Vagina (tissue), 2 donors: Measurements from ENCODE around the gene MCIDAS. TPM values are rescaled to one million over a fixed set of nuclear protein-coding genes. Genes with fewer than 3 reads are reported as not detected.

Experiments
- DNase-seq, 2 donors: peaks; one replicate each; pipeline ENCODE4 v3.0.0-alpha.2; 2017; ENCODE audit errors: extremely low spot score in 2 of 2
- H3K27ac ChIP-seq: fragments of 200-600 bp; sonication (generic); one replicate; pipeline ENCODE4 v1.5.1; 2019
- H3K27me3 ChIP-seq: fragments of 200-600 bp; sonication (generic); one replicate; pipeline ENCODE4 v1.5.1; 2019
- H3K36me3 ChIP-seq, 2 donors: fragments of 200-600 bp; sonication (generic); one replicate each; pipeline ENCODE4 v1.5.1; 2017 to 2019
- H3K4me1 ChIP-seq: fragments of 200-600 bp; sonication (generic); one replicate; pipeline ENCODE4 v1.5.1; 2019
- H3K4me3 ChIP-seq, 2 donors: fragments of 200-600 bp; sonication (generic); 1 replicate in 1 of 2; 2 replicates in 1 of 2; pipeline ENCODE4 v1.5.1; 2016 to 2019
- H3K9me3 ChIP-seq: fragments of 200-600 bp; sonication (generic); one replicate; pipeline ENCODE4 v1.5.1; 2019
- CTCF ChIP-seq, 3 experiments: fragments of 450-650 bp in 2 of 3; fragments of 200-600 bp in 1 of 3; sonication (generic) in 1 of 3; IDR thresholded peaks; one replicate each; pipeline ENCODE4 v1.5.1; 2017 to 2019; ENCODE audit warnings: antibody characterized with exemption in 3 of 3, mild to moderate bottlenecking in 2 of 3, moderate library complexity in 2 of 3
- POLR2A ChIP-seq, 2 donors: fragments of 450-650 bp; IDR thresholded peaks; one replicate each; pipeline ENCODE4 v1.6.1; 2017; ENCODE audit warnings: antibody characterized with exemption in 2 of 2, mild to moderate bottlenecking in 2 of 2, moderate library complexity in 2 of 2
- POLR2AphosphoS5 ChIP-seq, 2 donors: sonication (generic); formaldehyde crosslinking; IDR thresholded peaks; one replicate each; pipeline ENCODE4 v1.9.0; 2017; ENCODE audit warnings: antibody characterized with exemption in 2 of 2, mild to moderate bottlenecking in 2 of 2, low read depth in 1 of 2; ENCODE audit not compliant: insufficient read depth in 1 of 2
- intact Hi-C: fragments of 100-400 bp; cut with DNase I; formaldehyde crosslinking; loops from one replicate; pipeline ENCODE4 v1.15.1; 2023
- total RNA-seq: library from RNA; depleted of rRNA; stranded (reverse); fragments of >200 nt; gene quantifications from one replicate; pipeline ENCODE4 v1.2.3, GENCODE V29; 2016

MCIDAS gene
- total RNA-seq, 1 donor from 2014 or later = not detected

- Histone ChIP-seq H3K27ac (no peak overlapping the region), H3K36me3 (no peaks in the 10 kb centered on the region), H3K9me3 (no peaks in the 10 kb centered on the region), H3K4me3 (no peak overlapping the region), H3K4me1 (peaks cover 6% of the 10 kb centered on the region), H3K27me3 (no peaks in the 10 kb centered on the region)
- TF ChIP-seq CTCF (IDR thresholded peaks at IDR 0.05) (no peak), POLR2AphosphoS5 (IDR thresholded peaks at IDR 0.05; ENCODE audit: insufficient read depth in 1 of 2, low read depth in 1 of 2) (no peak), POLR2A (IDR thresholded peaks at IDR 0.05) (no peak)
- no peak for DNase-seq
- intact Hi-C loops = no loop called here
Measured at GRCh38 chr5:55180016-55180415, 47.1 kb downstream of the MCIDAS start.

- H3K4me3 ChIP-seq = no peak overlapping the region
- H3K4me1 ChIP-seq = peaks cover 23% of the 10 kb centered on the region
- no peaks in the 10 kb centered on the region for H3K36me3 ChIP-seq
- intact Hi-C loops = no loop called here
- TF ChIP-seq CTCF (IDR thresholded peaks at IDR 0.05) = no peak
- H3K9me3 ChIP-seq = no peaks in the 10 kb centered on the region
- DNase-seq = no peak
- no peaks in the 10 kb centered on the region for H3K27me3 ChIP-seq
- no peak overlapping the region for H3K27ac ChIP-seq
Measured at GRCh38 chr5:55177078-55177477, 50.0 kb downstream of the MCIDAS start.

GRCh38 chr5:55176176-55176818, 50.8 kb downstream of the MCIDAS start:
- peaks cover 25% of the 10 kb centered on the region for H3K4me1 ChIP-seq
- H3K27me3 ChIP-seq = no peaks in the 10 kb centered on the region
- no peak overlapping the region for H3K27ac ChIP-seq
- intact Hi-C loops = no loop called here
- peak overlapping the region; percentile 6 to 20 for H3K4me3 ChIP-seq
- TF ChIP-seq POLR2A (IDR thresholded peaks at IDR 0.05) (no peak), POLR2AphosphoS5 (IDR thresholded peaks at IDR 0.05; ENCODE audit: insufficient read depth in 1 of 2, low read depth in 1 of 2) (no peak), CTCF (IDR thresholded peaks at IDR 0.05) (no peak)
- no peak for DNase-seq
- H3K9me3 ChIP-seq = no peaks in the 10 kb centered on the region
- H3K36me3 ChIP-seq = no peaks in the 10 kb centered on the region

DNA sequence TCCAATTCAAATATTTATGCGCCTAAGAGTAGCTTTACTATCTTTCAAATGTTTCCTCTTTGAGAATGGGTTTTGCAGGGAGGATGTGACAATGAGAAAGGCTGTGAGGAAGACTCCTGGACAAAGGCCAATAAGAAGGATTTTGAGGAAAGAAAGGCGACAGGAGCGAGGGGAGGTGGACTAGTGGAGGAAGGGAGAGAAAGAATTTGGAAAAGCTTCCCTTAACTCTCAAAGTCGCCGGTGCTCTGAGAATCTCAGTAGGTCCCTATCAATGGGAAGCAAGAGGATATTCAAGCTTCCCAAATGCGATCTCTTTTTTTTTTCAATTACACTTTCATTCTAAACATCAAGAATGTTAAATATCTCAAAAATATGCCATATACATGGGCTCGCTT, 51.3 kb downstream of the MCIDAS start:
- peaks cover 25% of the 10 kb centered on the region for H3K4me1 ChIP-seq
- intact Hi-C loops = no loop called here
- no peaks in the 10 kb centered on the region for H3K36me3 ChIP-seq
- DNase-seq = no peak
- no peak overlapping the region for H3K27ac ChIP-seq
- no peaks in the 10 kb centered on the region for H3K27me3 ChIP-seq
- TF ChIP-seq POLR2A (IDR thresholded peaks at IDR 0.05) (no peak), CTCF (IDR thresholded peaks at IDR 0.05) (no peak), POLR2AphosphoS5 (IDR thresholded peaks at IDR 0.05; ENCODE audit: insufficient read depth in 1 of 2, low read depth in 1 of 2) (no peak)
- H3K4me3 ChIP-seq = peak overlapping the region in 1 of 2 donors; percentile 6
- H3K9me3 ChIP-seq = no peaks in the 10 kb centered on the region

DNA sequence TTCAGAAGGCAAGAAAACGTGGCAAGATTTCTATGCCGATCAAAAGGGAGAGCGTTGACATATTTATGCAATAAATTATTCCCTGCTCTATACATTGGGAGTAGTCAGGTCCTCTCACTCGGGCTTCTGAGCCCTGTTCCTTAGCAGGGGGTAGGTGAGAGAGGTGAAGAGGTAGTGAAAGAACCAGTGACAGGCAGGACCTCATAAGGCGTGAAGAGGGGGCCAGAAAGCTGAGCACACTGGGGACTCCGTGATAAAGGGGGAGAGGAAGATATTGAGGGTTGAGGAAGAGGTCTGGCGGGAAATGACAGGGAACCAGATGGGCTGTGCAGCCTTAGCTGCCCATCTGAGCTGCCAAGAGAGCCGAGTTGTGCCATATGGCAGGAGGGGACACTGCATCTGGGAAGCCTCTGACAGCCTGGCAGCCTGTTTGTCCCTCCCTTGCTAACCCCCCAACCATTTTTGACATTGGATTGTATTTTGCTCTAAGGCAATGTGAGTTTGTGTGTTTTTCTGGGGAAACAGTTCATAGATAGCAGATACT, 53.4 kb downstream of the MCIDAS start:
- no peaks in the 10 kb centered on the region for H3K27me3 ChIP-seq
- H3K27ac ChIP-seq = no peak overlapping the region
- peak overlapping the region; percentile 42 to 54 for H3K4me3 ChIP-seq
- TF ChIP-seq POLR2A (IDR thresholded peaks at IDR 0.05) (no peak), CTCF (IDR thresholded peaks at IDR 0.05) (no peak)
- intact Hi-C loops = no loop called here
- no peaks in the 10 kb centered on the region for H3K9me3 ChIP-seq
- no peak for DNase-seq
- H3K4me1 ChIP-seq = peaks cover 25% of the 10 kb centered on the region
- H3K36me3 ChIP-seq = no peaks in the 10 kb centered on the region
